22Rv1 (cell line): ENCODE data around the gene CNTN5.

Experiments used
- ZFX ChIP-seq: fragments of 450-650 bp; IDR thresholded peaks from 2 replicates; pipeline ENCODE4 v1.6.1; 2017; ENCODE audit warnings: antibody characterized with exemption, borderline replicate concordance
- TF ChIP-seq, protein P1 (sequence below): fragments of 450-650 bp; IDR thresholded peaks from 2 replicates; pipeline ENCODE4 v1.5.1; 2017; ENCODE audit warnings: mild to moderate bottlenecking

DNA sequence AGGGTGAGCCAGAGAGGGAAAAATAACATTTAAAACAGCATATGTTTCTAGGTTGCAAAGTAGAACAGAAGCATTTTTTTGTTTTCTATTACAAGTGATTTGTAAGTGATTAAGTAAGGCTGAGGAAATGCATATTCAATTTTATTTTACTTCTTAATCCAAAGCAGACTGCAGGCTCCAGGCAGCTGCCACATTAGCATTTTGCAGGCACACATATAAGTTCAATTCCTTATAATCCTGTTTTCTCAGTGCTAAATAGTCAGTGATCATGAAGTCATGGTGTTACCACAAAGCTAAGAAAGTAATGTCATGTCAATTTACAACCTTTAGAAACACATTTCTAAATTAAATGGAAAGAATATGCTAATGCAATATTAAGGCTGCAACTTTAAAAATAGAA is 149.8 kb downstream of the CNTN5 start:
- TF ChIP-seq, protein P1, sequence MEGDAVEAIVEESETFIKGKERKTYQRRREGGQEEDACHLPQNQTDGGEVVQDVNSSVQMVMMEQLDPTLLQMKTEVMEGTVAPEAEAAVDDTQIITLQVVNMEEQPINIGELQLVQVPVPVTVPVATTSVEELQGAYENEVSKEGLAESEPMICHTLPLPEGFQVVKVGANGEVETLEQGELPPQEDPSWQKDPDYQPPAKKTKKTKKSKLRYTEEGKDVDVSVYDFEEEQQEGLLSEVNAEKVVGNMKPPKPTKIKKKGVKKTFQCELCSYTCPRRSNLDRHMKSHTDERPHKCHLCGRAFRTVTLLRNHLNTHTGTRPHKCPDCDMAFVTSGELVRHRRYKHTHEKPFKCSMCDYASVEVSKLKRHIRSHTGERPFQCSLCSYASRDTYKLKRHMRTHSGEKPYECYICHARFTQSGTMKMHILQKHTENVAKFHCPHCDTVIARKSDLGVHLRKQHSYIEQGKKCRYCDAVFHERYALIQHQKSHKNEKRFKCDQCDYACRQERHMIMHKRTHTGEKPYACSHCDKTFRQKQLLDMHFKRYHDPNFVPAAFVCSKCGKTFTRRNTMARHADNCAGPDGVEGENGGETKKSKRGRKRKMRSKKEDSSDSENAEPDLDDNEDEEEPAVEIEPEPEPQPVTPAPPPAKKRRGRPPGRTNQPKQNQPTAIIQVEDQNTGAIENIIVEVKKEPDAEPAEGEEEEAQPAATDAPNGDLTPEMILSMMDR, result no peak
- no peak for TF ChIP-seq ZFX
